ENCODE results near the gene ZYX.

GRCh38 chr7:143390104-143390772, 9.1 kb downstream of the ZYX start:
- TF ChIP-seq, protein P1, sequence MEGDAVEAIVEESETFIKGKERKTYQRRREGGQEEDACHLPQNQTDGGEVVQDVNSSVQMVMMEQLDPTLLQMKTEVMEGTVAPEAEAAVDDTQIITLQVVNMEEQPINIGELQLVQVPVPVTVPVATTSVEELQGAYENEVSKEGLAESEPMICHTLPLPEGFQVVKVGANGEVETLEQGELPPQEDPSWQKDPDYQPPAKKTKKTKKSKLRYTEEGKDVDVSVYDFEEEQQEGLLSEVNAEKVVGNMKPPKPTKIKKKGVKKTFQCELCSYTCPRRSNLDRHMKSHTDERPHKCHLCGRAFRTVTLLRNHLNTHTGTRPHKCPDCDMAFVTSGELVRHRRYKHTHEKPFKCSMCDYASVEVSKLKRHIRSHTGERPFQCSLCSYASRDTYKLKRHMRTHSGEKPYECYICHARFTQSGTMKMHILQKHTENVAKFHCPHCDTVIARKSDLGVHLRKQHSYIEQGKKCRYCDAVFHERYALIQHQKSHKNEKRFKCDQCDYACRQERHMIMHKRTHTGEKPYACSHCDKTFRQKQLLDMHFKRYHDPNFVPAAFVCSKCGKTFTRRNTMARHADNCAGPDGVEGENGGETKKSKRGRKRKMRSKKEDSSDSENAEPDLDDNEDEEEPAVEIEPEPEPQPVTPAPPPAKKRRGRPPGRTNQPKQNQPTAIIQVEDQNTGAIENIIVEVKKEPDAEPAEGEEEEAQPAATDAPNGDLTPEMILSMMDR (IDR thresholded peaks at IDR 0.05), result no peak
- no peak for TF ChIP-seq EZH2 (IDR thresholded peaks at IDR 0.05; ENCODE audit: borderline replicate concordance, insufficient read depth, low read depth, low read length, poor library complexity, severe bottlenecking)
